Fibroblast of skin of left quadriceps (primary cell): ENCODE measurements around the gene CCDC116.
"Not testable (repeated sequence)": the region's sequence is repeated elsewhere in the genome, so short reads cannot be mapped to it uniquely, and the experiment has no call there.

Experiments
- DNase-seq, 2 experiments: peaks; one replicate each; pipeline ENCODE4 v3.0.0-alpha.2; 2013; ENCODE audit warnings: low read depth in 2 of 2

Gene CCDC116

DNA sequence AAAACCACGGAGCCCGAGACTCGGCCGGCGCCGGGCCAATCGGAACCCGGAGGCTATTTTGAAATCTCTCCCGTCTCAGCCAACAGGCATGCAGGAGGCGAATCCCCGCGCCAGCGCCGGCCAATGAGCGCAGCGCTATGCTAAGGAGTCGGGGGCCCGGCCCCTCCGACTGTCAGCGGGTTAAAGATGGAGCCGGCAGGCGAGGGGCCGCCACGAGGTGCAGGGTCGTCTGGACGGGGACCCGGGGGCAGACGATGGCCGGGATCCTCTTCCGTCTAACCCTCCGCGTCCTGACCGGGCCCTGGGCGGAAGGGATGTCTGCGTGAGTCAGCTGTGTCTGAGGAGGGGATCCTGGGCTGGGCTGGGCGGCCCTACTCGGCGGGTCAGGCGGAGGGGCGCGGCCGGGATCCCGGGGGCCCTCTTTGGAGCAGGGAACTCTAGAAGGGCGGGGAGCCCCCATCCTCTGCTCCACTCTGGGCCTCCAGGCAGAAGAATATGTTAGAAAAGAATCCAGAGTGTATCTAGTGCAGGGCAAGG is 19.5 kb downstream of the CCDC116 start:
- DNase-seq: peak; percentile 70

DNA sequence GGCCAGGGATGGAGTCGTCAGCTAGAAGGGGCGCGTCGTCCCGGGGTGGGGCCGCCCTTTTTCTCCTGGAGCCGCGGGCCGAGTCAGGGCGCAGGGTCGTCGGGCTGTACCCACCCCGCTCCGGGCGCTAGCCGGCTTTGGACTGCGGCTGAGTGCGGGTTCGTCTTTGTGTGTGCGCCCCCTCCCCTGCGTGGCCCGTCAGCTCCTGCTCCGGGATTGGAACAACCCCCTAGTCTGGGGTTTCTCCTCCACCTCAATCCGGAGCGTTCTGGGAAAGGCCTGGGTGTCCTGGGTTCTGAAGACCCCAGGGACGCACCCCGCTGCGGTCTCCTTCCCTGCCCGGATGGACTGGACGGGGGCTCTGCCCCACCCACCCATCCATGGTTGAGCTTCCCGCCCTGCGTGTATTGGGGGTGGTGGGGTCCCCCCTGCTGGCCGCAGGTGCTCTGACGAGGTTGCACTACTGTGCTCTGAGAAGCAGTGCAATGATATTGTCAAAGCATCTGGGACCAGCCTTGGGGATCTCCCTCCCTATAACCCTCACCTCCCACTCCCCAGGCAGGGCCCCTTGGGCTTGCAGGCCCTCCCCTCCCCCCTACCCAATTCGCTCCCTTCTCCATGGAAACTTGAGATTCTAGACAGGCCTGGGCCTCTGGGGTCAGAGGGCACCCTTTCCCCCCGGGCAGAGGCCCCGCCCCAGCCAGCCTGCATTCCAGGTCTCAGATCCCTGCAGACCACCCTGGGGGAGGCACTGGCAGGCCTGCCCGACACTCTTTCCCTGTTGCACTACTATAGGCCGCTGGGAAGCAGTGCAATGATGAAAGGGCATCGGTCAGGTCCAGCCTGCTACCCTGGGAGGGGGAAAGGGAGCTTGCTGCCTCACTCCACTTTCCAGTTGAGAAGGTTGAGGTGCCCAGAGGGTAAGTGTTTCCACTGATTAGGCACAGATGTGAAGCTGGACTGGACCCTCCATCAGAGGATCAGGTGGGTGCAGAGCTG is 20.3 kb downstream of the CCDC116 start:
- DNase-seq: no peak

GRCh38 chr22:21657020-21657359 is 24.4 kb downstream of the CCDC116 start:
- DNase-seq: no peak

DNA sequence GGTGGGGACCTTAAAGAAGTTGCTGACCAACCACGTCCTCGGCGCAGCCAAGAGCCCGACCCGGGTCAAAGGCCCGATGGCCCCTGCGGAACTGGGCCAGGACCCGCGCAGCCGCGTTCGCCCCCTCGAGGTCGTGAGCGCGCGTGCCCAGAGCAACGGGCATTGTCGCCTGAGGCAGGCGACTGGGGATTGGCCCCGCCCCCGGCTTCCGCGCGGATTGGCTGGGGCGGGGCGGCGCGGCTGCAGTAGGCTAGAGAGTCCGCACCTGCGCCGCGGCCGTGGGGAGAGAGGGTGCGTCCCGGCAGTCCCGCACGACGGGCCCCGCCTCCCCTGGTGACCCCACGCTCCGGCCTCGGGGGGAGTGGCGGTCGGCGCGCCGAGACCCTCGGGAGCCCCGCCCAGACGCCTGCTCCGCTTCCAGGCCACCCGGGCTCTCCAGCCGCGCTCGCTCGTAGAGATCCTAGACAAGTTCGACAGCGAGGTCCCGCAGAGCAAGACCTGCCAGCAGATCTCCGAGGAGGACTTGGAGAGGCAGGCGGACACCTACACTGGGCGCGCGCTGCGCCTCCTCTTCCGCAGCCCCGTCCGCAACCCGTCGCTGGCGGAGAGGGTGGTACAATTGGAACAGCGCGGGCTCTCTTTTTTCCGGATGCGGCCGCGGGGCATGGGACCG is 24.9 kb downstream of the CCDC116 start:
- no peak for DNase-seq

- no peak for DNase-seq
Measured at GRCh38 chr22:21659864-21660525, 27.4 kb downstream of the CCDC116 start.

DNA sequence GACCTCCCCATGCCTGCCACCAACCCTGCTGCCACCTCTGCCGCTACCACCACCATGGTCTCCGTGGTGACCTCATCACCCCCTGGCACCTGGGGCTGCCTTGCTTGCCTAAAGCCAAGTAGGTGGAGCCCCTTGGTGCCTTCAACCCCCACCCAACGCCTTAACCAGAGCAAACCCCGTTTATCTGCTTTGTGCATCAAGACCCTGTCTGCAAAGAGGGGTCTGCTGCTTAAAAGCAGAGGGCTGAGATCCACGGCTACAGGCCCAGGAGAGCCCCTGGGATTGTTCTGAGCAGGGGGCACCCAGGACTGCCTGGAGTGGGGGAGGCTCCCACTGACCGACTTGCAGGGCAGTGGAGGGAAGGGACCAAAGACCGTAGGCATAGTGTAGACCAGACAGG is 28.3 kb downstream of the CCDC116 start:
- no peak for DNase-seq

DNA sequence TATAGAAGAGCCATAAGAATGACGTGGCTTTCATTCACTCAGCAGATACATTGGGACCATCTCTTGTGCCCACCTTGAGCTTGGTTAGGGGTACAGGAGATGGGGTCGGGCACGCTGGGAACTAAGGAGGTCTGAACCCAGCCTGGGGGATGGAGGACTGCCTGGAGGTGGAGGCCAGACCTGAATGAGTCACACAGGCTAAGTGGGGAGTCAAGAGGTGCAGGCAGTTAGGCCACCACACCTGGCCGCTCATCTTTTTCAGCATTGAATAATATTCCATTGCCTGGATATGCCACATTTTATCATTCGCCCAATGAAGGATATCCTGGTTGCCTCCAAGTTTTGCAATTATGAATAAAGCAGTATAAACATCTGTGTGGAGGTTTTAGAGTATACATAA is 29.4 kb downstream of the CCDC116 start:
- DNase-seq: no peak

DNA sequence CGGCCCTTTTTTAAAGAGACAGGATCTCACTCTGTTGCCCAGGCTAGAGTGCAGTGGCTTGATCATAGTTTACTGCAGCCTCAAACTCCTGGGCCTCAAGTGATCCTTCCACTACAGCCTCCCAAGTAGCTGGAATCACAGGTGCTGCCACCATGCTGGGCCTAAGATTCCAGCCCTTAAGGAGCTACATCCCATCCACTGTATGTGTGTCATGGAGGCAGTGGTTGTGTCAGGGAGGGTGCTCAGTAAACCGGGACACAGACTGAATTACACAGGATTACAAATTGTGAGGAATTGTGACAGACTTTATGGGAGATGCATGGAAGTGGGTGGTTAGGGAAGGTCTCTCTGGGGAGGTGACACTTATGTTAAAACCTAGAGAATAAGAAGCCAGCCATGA is 31.2 kb downstream of the CCDC116 start:
- no peak for DNase-seq

DNA sequence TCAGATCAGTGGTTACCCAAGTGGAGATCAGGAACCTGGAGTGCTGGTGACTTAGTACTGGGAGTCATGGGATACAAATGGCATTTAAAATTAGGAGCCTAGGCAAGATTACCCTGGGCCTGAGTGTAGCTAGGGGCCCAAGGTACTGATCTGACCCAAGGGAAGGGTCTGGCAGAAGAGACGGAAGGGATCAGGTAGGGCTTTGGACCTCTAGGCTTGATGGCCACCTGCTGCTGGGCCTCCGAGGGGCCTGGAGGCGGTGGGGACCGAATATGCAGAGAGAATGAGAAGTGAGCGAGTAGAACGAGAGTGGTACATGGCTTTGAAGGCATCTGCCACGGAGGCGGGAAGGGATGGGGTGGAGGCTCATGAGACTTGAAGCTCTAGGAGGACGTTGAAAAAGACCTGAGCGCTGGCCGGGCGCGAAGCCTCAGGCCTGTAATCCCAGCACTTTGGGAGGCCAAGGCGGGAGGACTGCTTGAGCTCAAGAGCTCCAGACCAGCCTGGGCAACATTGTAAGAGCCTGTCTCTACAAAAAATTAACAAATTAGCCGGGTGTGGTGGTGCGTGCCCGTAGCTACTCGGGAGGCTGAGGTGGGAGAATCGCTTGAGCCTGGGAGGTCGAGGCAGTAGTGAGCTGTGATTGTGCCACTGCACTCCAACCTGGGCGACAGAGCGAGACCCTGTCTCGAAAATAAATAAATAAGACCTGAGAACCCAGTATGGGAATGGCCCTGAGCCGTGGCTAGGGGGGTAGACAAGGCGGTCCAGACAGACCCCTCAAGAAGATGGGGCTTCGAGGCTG is 32.7 kb downstream of the CCDC116 start:
- DNase-seq: no peak

DNA sequence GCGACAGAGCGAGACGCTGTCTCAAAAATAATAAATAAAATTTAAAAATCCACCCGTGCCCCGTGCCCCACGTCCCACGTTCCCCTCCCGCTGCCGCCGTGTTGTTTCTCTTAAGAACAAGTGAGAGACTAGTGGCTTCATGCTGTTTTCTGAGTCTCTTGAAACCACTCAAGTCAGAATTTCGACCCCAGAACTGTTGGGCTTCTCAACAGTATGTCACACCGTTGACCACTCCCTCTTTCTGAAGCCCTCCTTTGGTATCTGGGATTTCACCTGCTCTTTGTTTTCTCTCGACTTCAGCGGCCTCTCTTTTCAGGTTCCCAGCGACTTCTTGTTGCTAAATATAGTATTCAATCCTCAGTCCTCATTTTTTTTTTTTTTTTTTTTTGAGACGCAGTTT is 34.2 kb downstream of the CCDC116 start:
- no peak for DNase-seq

DNA sequence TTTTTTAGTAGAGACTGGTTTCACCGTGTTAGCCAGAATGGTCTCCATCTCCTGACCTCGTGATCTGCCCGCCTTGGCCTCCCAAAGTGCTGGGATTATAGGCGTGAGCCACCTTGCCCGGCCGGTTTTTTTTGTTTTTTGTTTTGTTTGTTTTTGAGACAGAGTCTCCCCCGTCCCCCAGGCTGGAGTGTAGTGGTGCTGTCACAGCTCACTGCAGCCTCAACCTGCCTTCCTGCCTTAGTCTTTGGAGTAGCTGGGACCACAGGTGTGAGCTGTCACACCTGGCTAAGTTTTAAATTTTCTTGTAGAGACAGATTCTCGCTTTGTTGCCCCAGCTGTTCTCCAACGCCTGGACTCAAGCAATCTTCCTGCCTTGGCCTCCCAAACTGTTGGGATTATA is 36.5 kb downstream of the CCDC116 start:
- no peak for DNase-seq

DNA sequence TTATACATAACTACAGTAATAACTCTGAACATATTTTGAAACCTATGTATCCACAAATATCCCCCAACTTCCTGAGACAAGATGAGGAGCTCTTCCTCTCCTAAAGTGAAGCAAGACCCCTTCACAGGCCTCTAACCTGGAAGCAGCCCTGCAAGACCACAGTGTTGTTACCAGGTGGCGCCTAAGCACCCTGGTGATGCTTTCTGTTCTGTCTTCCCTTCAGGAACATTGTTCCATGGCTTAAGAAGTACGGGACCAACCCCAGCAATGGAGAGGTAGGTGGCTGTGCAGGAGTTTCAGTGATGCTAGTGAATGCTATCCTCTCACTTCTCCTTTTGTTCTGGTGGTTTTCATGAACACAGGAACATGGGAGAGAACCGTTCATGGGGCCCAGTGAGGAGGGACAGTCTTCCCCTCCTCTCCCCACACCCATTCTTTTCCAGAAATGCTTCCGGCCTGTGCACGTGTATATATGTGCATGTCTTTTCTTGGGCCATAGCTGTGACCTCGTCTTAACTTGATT is 39.6 kb downstream of the CCDC116 start:
- no peak for DNase-seq

DNA sequence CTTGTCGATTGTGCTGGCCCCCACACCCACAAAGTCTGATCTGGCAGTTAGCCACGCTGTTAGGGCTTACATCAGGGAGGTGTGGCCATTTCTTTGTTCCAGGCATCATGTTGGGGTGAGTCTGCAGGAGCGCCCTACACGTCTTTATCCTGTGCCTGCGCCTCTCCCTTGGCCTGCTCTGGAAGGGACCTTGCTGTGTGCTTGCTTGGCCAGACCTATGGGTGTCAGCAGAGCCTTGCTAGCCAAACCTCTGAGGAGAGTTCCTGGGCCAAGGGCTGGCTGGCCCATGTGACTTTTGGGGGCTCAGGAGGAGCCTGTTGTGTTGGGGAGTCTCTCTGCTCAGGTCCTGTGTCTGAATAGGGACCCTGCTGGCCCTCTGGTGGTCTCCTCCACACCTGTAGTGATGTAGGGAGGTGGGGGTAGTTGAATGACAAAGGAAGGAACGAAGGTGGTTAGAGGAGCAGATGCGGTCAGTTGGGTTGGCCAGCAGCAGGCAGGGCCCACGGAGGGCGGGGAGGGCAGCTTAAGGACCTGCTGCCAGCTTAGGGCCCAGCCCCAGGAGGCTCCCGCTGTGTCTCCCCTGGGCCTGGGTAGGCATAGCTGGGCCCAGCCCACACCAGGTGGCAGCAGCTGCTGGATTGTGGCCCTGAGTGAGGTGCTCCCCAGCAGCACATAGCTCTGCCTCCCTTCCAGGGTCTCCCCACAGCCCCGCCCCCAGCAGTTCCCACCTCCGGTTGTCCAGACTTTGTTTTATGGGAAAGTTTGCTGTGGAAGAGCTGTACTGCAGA is 41.2 kb downstream of the CCDC116 start:
- DNase-seq: no peak

- DNase-seq: no peak
Measured at GRCh38 chr22:21674638-21675245, 42.2 kb downstream of the CCDC116 start.

DNA sequence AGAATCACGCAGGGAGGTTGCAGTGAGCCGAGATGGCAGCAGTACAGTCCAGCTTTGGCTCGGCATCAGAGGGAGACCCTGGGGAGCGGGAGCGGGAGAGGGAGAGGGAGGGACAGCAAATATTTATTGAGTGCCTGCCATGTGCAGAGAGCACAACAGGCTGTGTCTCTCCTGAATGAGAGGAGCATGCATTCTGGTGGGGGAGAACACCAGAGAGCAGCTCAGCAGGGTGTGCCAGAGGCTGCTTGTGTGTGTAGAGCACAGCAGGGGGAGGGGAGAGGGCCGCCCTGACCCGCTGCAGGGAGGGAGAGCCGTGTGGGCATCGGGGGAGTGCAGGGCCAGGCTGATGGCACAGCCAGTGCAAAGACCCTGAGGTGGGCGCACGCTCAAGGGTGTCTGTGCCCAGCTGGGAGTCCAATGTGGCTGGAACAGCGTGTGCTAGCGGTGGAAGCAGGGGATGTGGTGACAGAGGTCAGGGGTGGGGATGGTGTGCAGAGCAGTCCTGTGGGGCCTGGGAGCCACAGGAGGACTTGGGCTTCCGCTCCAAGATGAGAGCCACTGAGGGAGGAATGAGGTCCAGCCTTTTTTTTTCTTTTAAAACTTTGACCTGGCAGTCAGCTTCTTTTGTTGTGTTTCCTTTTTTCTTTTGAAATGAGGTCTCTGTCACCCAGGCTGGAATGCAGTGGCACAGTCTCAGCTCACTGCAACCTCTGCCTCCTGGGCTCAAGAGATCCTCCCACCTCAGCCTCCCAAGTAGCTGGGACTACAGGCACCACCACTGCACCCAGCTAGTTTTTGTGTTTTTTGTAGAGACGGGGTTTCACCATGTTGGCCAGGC is 45.3 kb downstream of the CCDC116 start:
- no peak for DNase-seq

DNA sequence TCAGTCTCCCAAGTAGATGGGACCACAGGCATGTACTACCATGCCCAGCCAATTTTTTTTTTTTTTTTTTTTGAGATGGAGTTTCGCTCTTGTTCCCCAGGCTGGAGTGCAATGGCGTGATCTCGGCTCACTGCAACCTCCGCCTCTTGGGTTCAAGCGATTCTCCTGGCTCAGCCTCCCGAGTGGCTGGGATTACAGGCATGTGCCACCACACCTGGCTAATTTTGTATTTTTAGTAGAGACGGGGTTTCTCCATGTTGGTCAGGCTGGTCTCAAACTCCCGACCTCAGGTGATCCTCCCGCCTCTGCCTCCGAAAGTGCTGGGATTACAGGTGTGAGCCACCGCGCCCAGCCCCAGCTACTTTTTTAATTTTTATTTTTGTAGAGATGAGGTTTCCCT is 46.3 kb downstream of the CCDC116 start:
- DNase-seq: not testable (repeated sequence)

DNA sequence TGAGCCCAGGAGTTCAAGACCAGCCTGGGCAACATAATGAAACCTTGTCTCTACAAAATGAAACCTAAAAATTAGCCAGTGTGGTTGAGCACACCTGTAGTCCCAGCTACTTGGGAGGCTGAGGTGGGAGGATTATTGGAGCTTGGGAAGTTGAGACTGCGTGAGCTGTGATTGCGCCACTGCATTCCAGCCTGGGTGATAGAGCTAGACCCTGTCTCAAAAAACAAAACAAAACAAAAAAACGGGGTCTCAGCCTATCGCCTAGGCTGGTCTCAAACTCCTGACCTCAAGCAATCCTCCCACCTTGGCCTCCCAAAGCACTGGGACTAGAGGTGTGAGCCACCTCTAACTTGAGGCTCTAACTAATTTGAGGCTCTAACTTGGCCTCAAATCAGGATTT is 46.8 kb downstream of the CCDC116 start:
- no peak for DNase-seq

DNA sequence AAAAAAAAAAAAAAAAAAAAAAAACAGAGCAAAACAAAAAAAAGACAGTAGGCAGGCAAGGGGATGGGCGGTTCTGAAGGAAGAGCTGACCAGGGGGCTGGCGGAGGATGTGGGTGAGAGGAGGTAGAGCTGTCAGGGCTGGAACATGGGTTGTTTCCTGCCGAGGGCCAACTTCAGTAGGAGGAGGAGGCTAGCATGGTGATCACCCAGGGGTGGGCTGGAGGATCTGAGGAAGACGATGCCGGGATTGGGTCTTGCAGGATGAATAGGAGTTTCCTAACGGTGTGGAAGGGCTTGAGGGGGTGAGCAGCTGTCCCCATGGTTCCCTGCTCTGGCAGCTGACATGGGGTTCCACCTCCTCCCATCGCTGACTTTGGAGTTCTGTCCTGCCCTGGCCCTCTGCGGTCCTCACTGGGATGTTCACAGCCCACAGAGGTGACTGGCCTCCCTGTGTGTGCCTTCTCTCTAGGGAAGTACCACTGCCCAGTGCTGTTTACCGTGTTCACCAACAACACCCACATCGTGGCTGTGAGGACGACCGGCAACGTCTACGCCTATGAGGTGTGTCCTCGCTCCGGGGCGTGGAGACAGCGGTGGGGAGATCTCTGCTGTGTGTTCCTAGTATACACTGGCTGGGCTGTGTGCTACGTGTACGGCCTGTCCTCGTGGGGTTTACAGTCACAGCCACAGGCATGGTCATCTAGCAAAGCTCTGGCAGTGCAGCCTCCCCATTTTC is 48.4 kb downstream of the CCDC116 start:
- DNase-seq: no peak
